HFFc6 (cell line): ENCODE measurements around the gene GBP3. TPM values are rescaled to one million over a fixed set of nuclear protein-coding genes. Genes with fewer than 3 reads are reported as not detected.
"Not testable (repeated sequence)": the region's sequence is repeated elsewhere in the genome, so short reads cannot be mapped to it uniquely, and the experiment has no call there.

Source experiments
- DNase-seq: peaks from one replicate; pipeline ENCODE4 v3.0.0-alpha.2; 2018
- H3K27ac Mint-ChIP-seq: 2 replicates; pipeline ENCODE4 v1.8.0; 2020; ENCODE audit warnings: mild to moderate bottlenecking, mixed read lengths
- H3K27me3 Mint-ChIP-seq: 2 replicates; pipeline ENCODE4 v1.8.0; 2021; ENCODE audit warnings: mild to moderate bottlenecking, moderate library complexity, mixed read lengths; ENCODE audit not compliant: insufficient read depth
- H3K36me3 Mint-ChIP-seq: 2 replicates; pipeline ENCODE4 v1.8.0; 2021; ENCODE audit warnings: low read depth, mixed read lengths
- H3K4me1 Mint-ChIP-seq: 2 replicates; pipeline ENCODE4 v1.8.0; 2020; ENCODE audit warnings: low read depth, mixed read lengths
- H3K4me3 Mint-ChIP-seq: 2 replicates; pipeline ENCODE4 v1.8.0; 2020; ENCODE audit warnings: mild to moderate bottlenecking, moderate library complexity, mixed read lengths
- H3K9me3 Mint-ChIP-seq: 2 replicates; pipeline ENCODE4 v1.8.0; 2020; ENCODE audit warnings: mild to moderate bottlenecking, mixed read lengths
- CTCF ChIP-seq: fragments of 200-600 bp; sonication (generic); IDR thresholded peaks from 2 replicates; pipeline ENCODE4 v1.5.0; 2021; ENCODE audit warnings: antibody characterized with exemption, mild to moderate bottlenecking
- total RNA-seq, 6 experiments: library from RNA; stranded (reverse); fragmentation: NEBNext Ultra II Directional; extraction: Animal tissue kit (Norgen Biotek cat#: 25700); gene quantifications; 2 replicates in 1 of 6; 3 replicates in 5 of 6; pipeline ENCODE4 v1.2.3, GENCODE V29; 2021

Gene GBP3
- total RNA-seq, 6 experiments from 2014 or later, result 26.5 to 44.6 (median 39.3) TPM

- no peak overlapping the region for H3K27ac Mint-ChIP-seq
- peaks cover 2% of the 10 kb centered on the region; the same call in 1 of the 2 replicates for H3K27me3 Mint-ChIP-seq
- H3K4me1 Mint-ChIP-seq, result peaks cover 72% of the 10 kb centered on the region
- 0 out of 2 replicates have a peak overlapping the region, but pooled peaks have one; percentile 15 for H3K4me3 Mint-ChIP-seq
- no peaks in the 10 kb centered on the region for H3K9me3 Mint-ChIP-seq
- no peak for DNase-seq
- peaks cover 27% of the 10 kb centered on the region for H3K36me3 Mint-ChIP-seq
- TF ChIP-seq CTCF, result no peak
Observed at GRCh38 chr1:88980870-88981269, 41.8 kb downstream of the GBP3 start.

GRCh38 chr1:88979749-88980116, 42.9 kb downstream of the GBP3 start:
- H3K4me3 Mint-ChIP-seq, result no peak overlapping the region
- no peak for TF ChIP-seq CTCF
- peaks cover 60% of the 10 kb centered on the region for H3K4me1 Mint-ChIP-seq
- DNase-seq, result no peak
- peaks cover 27% of the 10 kb centered on the region for H3K36me3 Mint-ChIP-seq
- no peaks in the 10 kb centered on the region for H3K9me3 Mint-ChIP-seq
- H3K27ac Mint-ChIP-seq, result no peak overlapping the region
- peaks cover 2% of the 10 kb centered on the region; the same call in 1 of the 2 replicates for H3K27me3 Mint-ChIP-seq

GRCh38 chr1:88979054-88979748, 43.5 kb downstream of the GBP3 start:
- H3K4me1 Mint-ChIP-seq, result peaks cover 56% of the 10 kb centered on the region
- H3K4me3 Mint-ChIP-seq, result no peak overlapping the region
- no peak for TF ChIP-seq CTCF
- peak; percentile 10 for DNase-seq
- peak overlapping the region; percentile 24; the same call in 1 of the 2 replicates for H3K27ac Mint-ChIP-seq
- no peaks in the 10 kb centered on the region for H3K9me3 Mint-ChIP-seq
- peaks cover 2% of the 10 kb centered on the region; the same call in 1 of the 2 replicates for H3K27me3 Mint-ChIP-seq
- peaks cover 27% of the 10 kb centered on the region for H3K36me3 Mint-ChIP-seq

GRCh38 chr1:88976235-88976634, 46.4 kb downstream of the GBP3 start:
- DNase-seq, result no peak
- Mint-ChIP-seq H3K36me3 (peaks cover 8% of the 10 kb centered on the region; the same call in 1 of the 2 replicates), H3K27me3 (no peaks in the 10 kb centered on the region), H3K27ac (no peak overlapping the region), H3K4me3 (no peak overlapping the region), H3K9me3 (no peaks in the 10 kb centered on the region), H3K4me1 (peaks cover 36% of the 10 kb centered on the region)
- no peak for TF ChIP-seq CTCF

GRCh38 chr1:88974616-88975172, 48.0 kb downstream of the GBP3 start:
- not testable (repeated sequence) for H3K36me3 Mint-ChIP-seq, H3K27me3 Mint-ChIP-seq, H3K27ac Mint-ChIP-seq, DNase-seq, H3K9me3 Mint-ChIP-seq, H3K4me3 Mint-ChIP-seq
- H3K4me1 Mint-ChIP-seq, result peaks cover 20% of the 10 kb centered on the region

- no peak overlapping the region for H3K27ac Mint-ChIP-seq
- H3K4me1 Mint-ChIP-seq, result peaks cover 10% of the 10 kb centered on the region
- H3K4me3 Mint-ChIP-seq, result no peak overlapping the region
- no peaks in the 10 kb centered on the region for H3K27me3 Mint-ChIP-seq
- 0 out of 2 replicates have a peak, but pooled peaks cover under 1% of the 10 kb centered on the region for H3K36me3 Mint-ChIP-seq
- peak; percentile 90 for TF ChIP-seq CTCF
- H3K9me3 Mint-ChIP-seq, result no peaks in the 10 kb centered on the region
- DNase-seq, result peak; percentile 37
Observed at GRCh38 chr1:88973520-88974137, 49.0 kb downstream of the GBP3 start.
